ENCODE data around the gene ABCD4. TPM values are rescaled to one million over a fixed set of nuclear protein-coding genes. Genes with fewer than 3 reads are reported as not detected.

The ABCD4 gene
- total RNA-seq, 1 donor from 2014 or later: 23.6 TPM

- Histone ChIP-seq H3K4me3 (peak overlapping the region; percentile 59), H3K36me3 (no peaks in the 10 kb centered on the region), H3K9me3 (replicated peaks) (no peaks in the 10 kb centered on the region), H3K4me1 (peaks cover 26% of the 10 kb centered on the region), H3K27ac (replicated peaks) (no peak overlapping the region), H3K27me3 (ENCODE audit: low read depth) (peaks cover 89% of the 10 kb centered on the region)
- no peak for DNase-seq
- intact Hi-C loops (cut with micrococcal nuclease): loop anchor here (10.0 kb wide), 1 partner anchor 125 kb away; no protein-coding TSS in a partner anchor
- TF ChIP-seq CTCF (IDR thresholded peaks at IDR 0.05; ENCODE audit: borderline replicate concordance): no peak
Measured at GRCh38 chr14:74239848-74240793, 62.6 kb downstream of the ABCD4 start.

- no peak within 1 kb of the TSS for H3K27ac ChIP-seq (replicated peaks)
- H3K4me1 ChIP-seq: peaks cover 26% of the 10 kb centered on the region
- H3K9me3 ChIP-seq (replicated peaks): no peaks in the 10 kb centered on the region
- intact Hi-C loops (cut with micrococcal nuclease): no loop called here
- peaks cover 88% of the 10 kb centered on the region for H3K27me3 ChIP-seq (ENCODE audit: low read depth)
- peak within 1 kb of the TSS; percentile 59 for H3K4me3 ChIP-seq
- H3K36me3 ChIP-seq: no peaks in the 10 kb centered on the region
- TF ChIP-seq CTCF (IDR thresholded peaks at IDR 0.05; ENCODE audit: borderline replicate concordance): no peak
- no peak for DNase-seq
Measured at GRCh38 chr14:74238974-74239847, 63.5 kb downstream of the ABCD4 start, which contains the start of gene VSX2. Gene VSX2, plus strand, starts transcription at chr14:74239449. Its CDS starts 113 bp downstream, at chr14:74239562.

GRCh38 chr14:74237441-74237840 lies 65.3 kb downstream of the ABCD4 start:
- no peak for DNase-seq
- Histone ChIP-seq H3K4me3 (no peak overlapping the region), H3K9me3 (replicated peaks) (peaks cover 6% of the 10 kb centered on the region), H3K4me1 (peaks cover 26% of the 10 kb centered on the region), H3K27me3 (ENCODE audit: low read depth) (peaks cover 88% of the 10 kb centered on the region), H3K27ac (replicated peaks) (no peak overlapping the region), H3K36me3 (no peaks in the 10 kb centered on the region)
- intact Hi-C loops (cut with micrococcal nuclease): no loop called here
- no peak for TF ChIP-seq CTCF (IDR thresholded peaks at IDR 0.05; ENCODE audit: borderline replicate concordance)

Other genes with a start within 250 kb of the ABCD4 start
- gene ALDH6A1, start 218.5 kb downstream of the ABCD4 start, total RNA-seq: 69.6 TPM
- gene LIN52, start 218.0 kb downstream of the ABCD4 start, total RNA-seq: 8.0 TPM
- not detected for gene VSX2, start 63.5 kb downstream of the ABCD4 start, total RNA-seq
- not detected for gene VRTN, start 45.5 kb upstream of the ABCD4 start, total RNA-seq
- 0.11 TPM for gene SYNDIG1L, start 123.3 kb upstream of the ABCD4 start, total RNA-seq
- gene NPC2, start 190.4 kb upstream of the ABCD4 start, total RNA-seq: 93.5 TPM
- gene ISCA2, start 190.8 kb upstream of the ABCD4 start, total RNA-seq: 45.8 TPM

Measured in left ventricle myocardium inferior (tissue), 1 donor.